WTC11 (cell line): ENCODE results near the gene ANAPC7.

ENCODE experiments used
- ATF3 ChIP-seq: sonication (generic); formaldehyde crosslinking; conservative IDR thresholded peaks from 2 replicates; pipeline ENCODE4 v1.8.1; 2022; ENCODE audit warnings: mild to moderate bottlenecking, missing genetic modification reagents
- CTCF ChIP-seq: fragments of 200-600 bp; IDR thresholded peaks from 2 replicates; pipeline ENCODE4 v1.8.0; 2022; ENCODE audit warnings: antibody characterized with exemption
- HMGXB4 ChIP-seq: sonication (generic); formaldehyde crosslinking; IDR thresholded peaks from 2 replicates; pipeline ENCODE4 v1.8.1; 2023; ENCODE audit warnings: mild to moderate bottlenecking, moderate library complexity, missing genetic modification reagents
- MAX ChIP-seq: sonication (generic); formaldehyde crosslinking; IDR thresholded peaks from 2 replicates; pipeline ENCODE4 v1.8.0; 2022; ENCODE audit warnings: mild to moderate bottlenecking, missing genetic modification reagents
- ZBTB21 ChIP-seq: sonication (generic); formaldehyde crosslinking; IDR thresholded peaks from 2 replicates; pipeline ENCODE4 v1.8.1; 2023; ENCODE audit warnings: mild to moderate bottlenecking, missing genetic modification reagents, borderline replicate concordance
- ZNF317 ChIP-seq: sonication (generic); formaldehyde crosslinking; IDR thresholded peaks from 2 replicates; pipeline ENCODE4 v1.8.1; 2023; ENCODE audit warnings: low read depth, mild to moderate bottlenecking, moderate library complexity, missing genetic modification reagents, borderline replicate concordance

- TF ChIP-seq ZNF317 (no peak), HMGXB4 (CRISPR knock-in tag) (no peak), ATF3 (CRISPR knock-in tag) (no peak), ZBTB21 (CRISPR knock-in tag) (no peak), CTCF (no peak), MAX (CRISPR knock-in tag) (no peak)
Measured at GRCh38 chr12:110373425-110373824, 30.1 kb downstream of the ANAPC7 start.
